ENCODE results near the gene MBNL1. TPM values are rescaled to one million over a fixed set of nuclear protein-coding genes. Genes with fewer than 3 reads are reported as not detected.
"Not testable (repeated sequence)": the region's sequence is repeated elsewhere in the genome, so short reads cannot be mapped to it uniquely, and the experiment has no call there.

MBNL1 gene
- total RNA-seq, 1 donor from 2014 or later = 229 TPM

DNA sequence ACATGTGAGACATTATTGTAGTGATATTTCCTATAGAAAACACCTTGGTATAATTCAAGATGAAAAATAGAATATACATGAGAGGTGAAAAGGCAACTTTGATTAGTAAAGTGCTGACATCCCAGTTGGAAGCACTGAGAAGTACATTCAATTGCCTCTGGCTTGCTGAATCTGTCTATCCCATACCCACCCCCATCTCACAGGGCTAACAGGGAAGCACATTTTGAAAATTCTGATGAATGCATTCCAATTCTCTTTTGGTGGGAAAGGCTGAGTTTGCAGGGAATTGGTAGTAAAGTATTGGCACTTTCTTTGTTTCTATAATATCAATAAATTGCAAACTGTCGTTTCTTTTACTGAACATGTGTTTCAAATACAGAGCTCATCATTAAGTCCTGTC, 122.9 kb downstream of the MBNL1 start:
- TF ChIP-seq, protein P1, sequence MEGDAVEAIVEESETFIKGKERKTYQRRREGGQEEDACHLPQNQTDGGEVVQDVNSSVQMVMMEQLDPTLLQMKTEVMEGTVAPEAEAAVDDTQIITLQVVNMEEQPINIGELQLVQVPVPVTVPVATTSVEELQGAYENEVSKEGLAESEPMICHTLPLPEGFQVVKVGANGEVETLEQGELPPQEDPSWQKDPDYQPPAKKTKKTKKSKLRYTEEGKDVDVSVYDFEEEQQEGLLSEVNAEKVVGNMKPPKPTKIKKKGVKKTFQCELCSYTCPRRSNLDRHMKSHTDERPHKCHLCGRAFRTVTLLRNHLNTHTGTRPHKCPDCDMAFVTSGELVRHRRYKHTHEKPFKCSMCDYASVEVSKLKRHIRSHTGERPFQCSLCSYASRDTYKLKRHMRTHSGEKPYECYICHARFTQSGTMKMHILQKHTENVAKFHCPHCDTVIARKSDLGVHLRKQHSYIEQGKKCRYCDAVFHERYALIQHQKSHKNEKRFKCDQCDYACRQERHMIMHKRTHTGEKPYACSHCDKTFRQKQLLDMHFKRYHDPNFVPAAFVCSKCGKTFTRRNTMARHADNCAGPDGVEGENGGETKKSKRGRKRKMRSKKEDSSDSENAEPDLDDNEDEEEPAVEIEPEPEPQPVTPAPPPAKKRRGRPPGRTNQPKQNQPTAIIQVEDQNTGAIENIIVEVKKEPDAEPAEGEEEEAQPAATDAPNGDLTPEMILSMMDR (IDR thresholded peaks at IDR 0.05) = no peak
- no peak for DNase-seq
- Histone ChIP-seq H3K36me3 (peaks cover 12% of the 10 kb centered on the region), H3K4me1 (peaks cover 67% of the 10 kb centered on the region), H3K9me3 (no peaks in the 10 kb centered on the region), H3K4me3 (no peak overlapping the region), H3K27me3 (no peaks in the 10 kb centered on the region), H3K27ac (no peak overlapping the region)
- ATAC-seq = no peak
- intact Hi-C loops (cut with DNase I) = no loop called here

DNA sequence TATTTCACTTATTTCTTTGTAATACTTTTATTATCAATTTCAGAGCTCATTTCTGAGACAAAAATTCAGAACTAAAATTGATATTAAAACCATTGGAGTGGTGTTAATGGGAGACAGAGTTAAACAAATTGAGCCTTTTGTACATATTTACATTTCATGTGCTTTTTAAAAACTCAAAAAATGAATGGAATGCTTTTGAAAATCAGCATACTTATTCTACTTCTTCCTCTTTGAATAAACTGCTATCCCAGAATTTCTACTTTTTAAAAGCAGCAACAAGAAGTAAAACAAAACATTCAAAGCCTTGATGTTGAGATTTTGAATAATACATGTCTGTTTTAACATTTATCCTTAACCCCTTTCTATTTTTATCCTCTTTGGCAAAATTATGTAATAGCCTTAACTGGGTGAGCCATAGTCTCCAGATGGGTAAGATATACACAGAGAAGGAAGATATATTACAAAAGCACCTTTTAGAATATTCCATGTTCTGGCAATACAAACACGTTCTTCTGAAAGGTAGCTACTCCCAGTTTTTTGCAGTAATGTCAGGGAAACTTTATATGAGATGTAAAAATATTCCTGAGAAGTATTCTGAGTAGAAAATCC, 123.6 kb downstream of the MBNL1 start:
- TF ChIP-seq, protein P1 (IDR thresholded peaks at IDR 0.05) = no peak
- peaks cover 66% of the 10 kb centered on the region for H3K4me1 ChIP-seq

DNA sequence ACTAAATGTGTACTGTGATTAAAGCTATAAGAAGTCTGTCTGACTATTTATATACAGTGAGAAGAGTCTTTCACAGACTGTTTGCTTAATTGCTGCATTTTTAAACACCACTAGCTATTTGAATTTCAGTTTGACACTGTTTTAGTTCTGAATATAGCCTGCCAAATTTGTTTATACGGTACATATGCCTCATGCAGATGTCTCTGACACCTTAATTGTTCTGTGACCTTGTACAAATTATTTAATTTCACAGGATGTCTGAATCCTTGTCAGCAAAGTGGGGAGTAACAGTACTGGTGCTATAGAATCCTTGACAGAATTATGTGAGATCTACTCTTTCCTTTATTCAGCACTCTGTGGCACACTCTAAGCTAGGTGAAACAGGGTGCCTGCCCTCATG, 125.5 kb downstream of the MBNL1 start:
- no peaks in the 10 kb centered on the region for H3K27me3 ChIP-seq
- peaks cover 72% of the 10 kb centered on the region for H3K4me1 ChIP-seq
- H3K9me3 ChIP-seq = no peaks in the 10 kb centered on the region
- TF ChIP-seq, protein P1 (IDR thresholded peaks at IDR 0.05) = no peak
- peak overlapping the region; percentile 25 for H3K27ac ChIP-seq
- no peak overlapping the region for H3K4me3 ChIP-seq
- DNase-seq = no peak
- intact Hi-C loops (cut with DNase I) = no loop called here
- peaks cover 15% of the 10 kb centered on the region for H3K36me3 ChIP-seq
- ATAC-seq = no peak

More for the DNA sequence above, 123.6 kb downstream of the MBNL1 start:
- H3K9me3 ChIP-seq = no peaks in the 10 kb centered on the region
- ATAC-seq = no peak
- peak overlapping the region; percentile 8 for H3K27ac ChIP-seq
- H3K4me3 ChIP-seq = no peak overlapping the region
- H3K36me3 ChIP-seq = peaks cover 15% of the 10 kb centered on the region
- DNase-seq = no peak
- intact Hi-C loops (cut with DNase I) = no loop called here
- H3K27me3 ChIP-seq = no peaks in the 10 kb centered on the region

DNA sequence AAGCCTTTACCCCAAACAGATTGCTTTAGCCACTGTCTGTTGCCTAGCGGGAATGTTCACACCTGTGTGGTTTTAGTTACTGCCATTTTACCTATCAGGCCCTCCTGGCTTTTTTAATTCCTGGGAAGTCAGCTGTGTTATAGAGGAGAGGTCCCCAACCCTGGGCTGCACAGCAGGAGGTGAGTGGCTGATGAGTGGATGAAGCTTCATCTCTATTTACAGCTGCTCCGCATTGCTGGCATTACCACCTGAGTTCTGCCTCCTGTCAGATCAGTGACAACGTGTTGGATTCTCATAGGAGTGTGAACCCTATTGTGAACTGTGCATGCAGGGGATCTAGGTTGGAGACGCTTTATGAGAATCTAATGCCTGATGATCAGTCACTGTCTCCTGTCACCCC, 127.0 kb downstream of the MBNL1 start:
- peaks cover 85% of the 10 kb centered on the region for H3K4me1 ChIP-seq
- H3K27ac ChIP-seq = no peak overlapping the region
- intact Hi-C loops (cut with DNase I) = no loop called here
- H3K36me3 ChIP-seq = peaks cover 15% of the 10 kb centered on the region
- no peaks in the 10 kb centered on the region for H3K9me3 ChIP-seq
- no peaks in the 10 kb centered on the region for H3K27me3 ChIP-seq
- no peak overlapping the region for H3K4me3 ChIP-seq
- no peak for DNase-seq
- ATAC-seq = no peak
- TF ChIP-seq, protein P1 (IDR thresholded peaks at IDR 0.05) = no peak

DNA sequence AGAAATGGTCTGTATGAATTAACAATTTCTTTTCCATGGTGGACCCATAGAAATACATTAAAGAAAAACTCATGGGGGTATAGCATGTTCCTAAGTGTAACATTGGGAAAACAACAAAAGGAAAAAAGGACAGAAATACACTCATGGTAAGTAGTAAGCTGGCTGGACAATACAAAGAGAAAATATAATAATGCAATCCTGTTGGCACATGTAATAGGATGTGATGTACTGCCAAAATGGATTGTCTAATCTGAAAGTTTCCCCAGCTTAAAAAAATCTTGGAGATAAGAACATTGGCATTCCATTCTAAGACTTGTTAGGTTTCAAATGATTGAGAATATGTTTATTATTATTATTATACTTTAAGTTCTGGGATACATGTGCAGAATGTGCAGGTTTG, 128.1 kb downstream of the MBNL1 start:
- H3K36me3 ChIP-seq = peaks cover 15% of the 10 kb centered on the region
- DNase-seq (no peak), ATAC-seq (no peak)
- TF ChIP-seq, protein P1 (IDR thresholded peaks at IDR 0.05) = no peak
- H3K27me3 ChIP-seq = no peaks in the 10 kb centered on the region
- H3K4me3 ChIP-seq = no peak overlapping the region
- H3K9me3 ChIP-seq = no peaks in the 10 kb centered on the region
- intact Hi-C loops (cut with DNase I) = no loop called here
- peak overlapping the region; percentile 20 for H3K27ac ChIP-seq
- peaks cover 84% of the 10 kb centered on the region for H3K4me1 ChIP-seq

DNA sequence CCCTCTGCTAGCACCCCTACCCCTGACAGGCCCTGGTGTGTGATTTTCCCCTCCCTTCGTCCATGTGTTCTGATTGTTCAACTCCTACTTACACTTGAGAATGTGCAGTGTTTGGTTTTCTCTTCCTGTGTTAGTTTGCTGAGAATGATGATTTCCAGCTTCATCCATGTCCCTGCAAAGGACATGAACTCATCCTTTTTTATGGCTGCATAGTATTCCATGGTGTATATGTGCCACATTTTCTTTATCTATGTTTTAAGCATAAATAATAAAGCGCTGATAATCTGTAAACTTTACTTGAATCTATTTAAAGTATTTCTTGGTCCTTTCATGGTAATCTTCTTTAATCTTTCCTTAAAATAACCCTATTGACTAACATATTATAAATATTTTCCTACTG, 128.6 kb downstream of the MBNL1 start:
- H3K4me3 ChIP-seq; DNase-seq; H3K27ac ChIP-seq; H3K27me3 ChIP-seq; H3K9me3 ChIP-seq; ATAC-seq; intact Hi-C loops (cut with DNase I): not testable (repeated sequence)
- Histone ChIP-seq H3K36me3 (peaks cover 15% of the 10 kb centered on the region), H3K4me1 (peaks cover 84% of the 10 kb centered on the region)

All from upper lobe of right lung (tissue), 1 donor.